HL-60 (cell line): ENCODE data around the gene PKP4.

Experiments used
- DNase-seq, 2 experiments: peaks; one replicate each; pipeline ENCODE4 v3.0.0-alpha.2; 2010 to 2020; ENCODE audit warnings: low read depth in 1 of 2, low spot score in 1 of 2
- H3K27ac ChIP-seq: fragments of 250-450 bp; sonication (Bioruptor Pico); replicated peaks from 2 replicates; pipeline ENCODE4 v1.5.1; 2020; ENCODE audit warnings: mild to moderate bottlenecking, moderate library complexity
- H3K27me3 ChIP-seq: fragments of 250-450 bp; sonication (Bioruptor Pico); 2 replicates; pipeline ENCODE4 v1.5.1; 2021; ENCODE audit warnings: mild to moderate bottlenecking, moderate library complexity; ENCODE audit not compliant: insufficient read depth, poor library complexity, severe bottlenecking
- H3K4me3 ChIP-seq: replicated peaks from 2 replicates; pipeline ENCODE4 v1.5.1; 2011; ENCODE audit warnings: mild to moderate bottlenecking, control low read depth, low read length; ENCODE audit not compliant: insufficient read depth
- GABPA ChIP-seq: IDR thresholded peaks from 2 replicates; pipeline ENCODE4 v1.6.1; 2012; ENCODE audit warnings: low read depth
- POLR2AphosphoS5 ChIP-seq: IDR thresholded peaks from 2 replicates; pipeline ENCODE4 v1.6.1; 2012; ENCODE audit warnings: low read depth
- REST ChIP-seq: IDR thresholded peaks from 2 replicates; pipeline ENCODE4 v1.6.1; 2012; ENCODE audit warnings: low read depth; ENCODE audit not compliant: insufficient replicate concordance
- SPI1 ChIP-seq: IDR thresholded peaks from 2 replicates; pipeline ENCODE4 v1.6.1; 2012; ENCODE audit warnings: low read depth, mild to moderate bottlenecking, borderline replicate concordance
- TF ChIP-seq, protein P1 (sequence below): IDR thresholded peaks from one replicate; pipeline ENCODE4 v1.5.1; 2011; ENCODE audit warnings: low read length, control low read depth, inconsistent platforms; ENCODE audit not compliant: insufficient read depth

Gene PKP4

DNA sequence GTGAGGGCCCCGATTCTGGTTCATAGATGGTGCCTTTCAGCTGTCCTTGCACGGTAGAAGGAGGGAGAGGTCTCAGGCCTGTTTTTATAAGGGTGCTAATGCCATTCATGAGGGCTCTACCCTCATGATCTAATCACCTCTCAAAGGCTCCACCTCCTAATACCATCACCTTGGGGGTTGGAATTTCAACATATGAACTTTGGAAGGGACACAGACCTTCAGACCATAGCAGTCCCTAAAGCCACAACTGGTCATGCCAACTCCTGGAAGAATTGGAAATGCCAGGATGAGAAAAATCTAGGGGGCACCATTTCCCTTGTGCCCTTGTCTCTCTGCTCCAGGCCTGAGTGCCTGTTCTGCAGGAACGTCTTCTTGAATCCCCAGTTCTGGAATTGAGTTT, 213.5 kb downstream of the PKP4 start:
- Histone ChIP-seq H3K4me3 (no peak overlapping the region), H3K27me3 (no peaks in the 10 kb centered on the region), H3K27ac (no peak overlapping the region)
- no peak for DNase-seq
- TF ChIP-seq POLR2AphosphoS5 (no peak), REST (no peak), SPI1 (no peak), GABPA (no peak)
- TF ChIP-seq, protein P1, sequence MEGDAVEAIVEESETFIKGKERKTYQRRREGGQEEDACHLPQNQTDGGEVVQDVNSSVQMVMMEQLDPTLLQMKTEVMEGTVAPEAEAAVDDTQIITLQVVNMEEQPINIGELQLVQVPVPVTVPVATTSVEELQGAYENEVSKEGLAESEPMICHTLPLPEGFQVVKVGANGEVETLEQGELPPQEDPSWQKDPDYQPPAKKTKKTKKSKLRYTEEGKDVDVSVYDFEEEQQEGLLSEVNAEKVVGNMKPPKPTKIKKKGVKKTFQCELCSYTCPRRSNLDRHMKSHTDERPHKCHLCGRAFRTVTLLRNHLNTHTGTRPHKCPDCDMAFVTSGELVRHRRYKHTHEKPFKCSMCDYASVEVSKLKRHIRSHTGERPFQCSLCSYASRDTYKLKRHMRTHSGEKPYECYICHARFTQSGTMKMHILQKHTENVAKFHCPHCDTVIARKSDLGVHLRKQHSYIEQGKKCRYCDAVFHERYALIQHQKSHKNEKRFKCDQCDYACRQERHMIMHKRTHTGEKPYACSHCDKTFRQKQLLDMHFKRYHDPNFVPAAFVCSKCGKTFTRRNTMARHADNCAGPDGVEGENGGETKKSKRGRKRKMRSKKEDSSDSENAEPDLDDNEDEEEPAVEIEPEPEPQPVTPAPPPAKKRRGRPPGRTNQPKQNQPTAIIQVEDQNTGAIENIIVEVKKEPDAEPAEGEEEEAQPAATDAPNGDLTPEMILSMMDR = no peak

DNA sequence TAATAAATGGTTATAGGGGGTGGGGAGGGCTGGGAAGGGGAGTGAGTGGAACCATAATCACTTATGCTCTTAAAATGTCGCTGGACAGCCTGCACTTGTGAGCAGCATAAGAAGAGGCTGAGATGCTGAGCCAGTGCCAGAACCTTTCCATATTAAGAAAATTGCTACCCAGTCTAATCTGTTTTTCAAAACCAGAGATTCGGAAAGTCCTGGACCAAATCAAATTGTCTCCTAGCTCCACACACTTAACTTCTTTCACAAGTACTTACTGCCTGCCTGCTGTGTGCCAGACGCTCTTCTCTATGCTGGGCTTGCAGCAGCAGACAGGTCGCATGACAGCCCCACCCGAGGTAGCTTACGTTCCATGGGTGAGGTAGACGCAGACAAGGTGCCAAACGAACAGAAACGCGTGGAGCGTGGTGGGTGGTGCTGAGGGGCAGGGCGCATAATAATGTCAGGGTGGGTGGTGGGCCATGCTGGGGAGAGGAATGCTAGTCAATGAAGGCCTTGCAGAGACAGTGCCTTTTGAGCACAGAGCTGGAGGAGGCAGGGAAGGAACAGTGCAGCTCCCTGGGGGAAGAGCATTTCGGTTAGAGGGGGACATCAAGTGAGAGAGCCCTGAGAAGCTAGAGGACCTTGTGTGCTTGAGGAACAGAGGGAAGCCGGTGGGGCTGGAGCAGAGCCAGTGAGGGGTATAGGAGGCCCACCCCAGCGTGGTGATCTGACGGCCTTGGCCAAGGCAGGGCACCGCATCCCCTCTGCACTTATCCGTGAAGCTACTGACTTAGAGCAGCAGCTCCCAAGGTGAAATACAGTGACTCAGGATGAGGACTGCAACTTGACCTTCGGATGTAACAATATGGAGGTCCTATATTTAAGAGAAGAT, 214.9 kb downstream of the PKP4 start:
- Histone ChIP-seq H3K27ac (no peak overlapping the region), H3K27me3 (no peaks in the 10 kb centered on the region), H3K4me3 (no peak overlapping the region)
- no peak for DNase-seq
- TF ChIP-seq SPI1 (no peak), POLR2AphosphoS5 (no peak), REST (no peak), GABPA (no peak)
- TF ChIP-seq, protein P1 = no peak

- H3K27me3 ChIP-seq = no peaks in the 10 kb centered on the region
- H3K4me3 ChIP-seq = no peak overlapping the region
- no peak for DNase-seq
- no peak overlapping the region for H3K27ac ChIP-seq
- TF ChIP-seq POLR2AphosphoS5 (no peak), SPI1 (no peak), REST (no peak), GABPA (no peak)
- TF ChIP-seq, protein P1 = no peak
Observed at GRCh38 chr2:158676295-158676694, 219.5 kb downstream of the PKP4 start.
